GM23338 (cell line): ENCODE measurements around the gene STXBP5. TPM values are rescaled to one million over a fixed set of nuclear protein-coding genes. Genes with fewer than 3 reads are reported as not detected.

Experiments
- ATAC-seq: fragments of 200-7000 bp; cut with Tn5 transposase; 3 replicates; pipeline ENCODE4 v1.9.1; 2020
- DNase-seq: peaks from one replicate; pipeline ENCODE4 v3.0.0-alpha.2; 2015; ENCODE audit warnings: low spot score
- H2AFZ ChIP-seq: fragments of 200-600 bp; sonication (generic); 2 replicates; pipeline ENCODE4 v1.8.0; 2016; ENCODE audit warnings: antibody characterized with exemption, mild to moderate bottlenecking, moderate library complexity
- H3F3A ChIP-seq: fragments of 200-600 bp; sonication (generic); replicated peaks from 2 replicates; pipeline ENCODE4 v1.8.0; 2017; ENCODE audit warnings: antibody characterized with exemption, mixed run types, low read depth
- H3K27ac ChIP-seq: fragments of 200-600 bp; sonication (generic); 2 replicates; pipeline ENCODE4 v1.6.1; 2016; ENCODE audit warnings: low read depth
- H3K27me3 ChIP-seq: fragments of 200-600 bp; sonication (generic); 2 replicates; pipeline ENCODE4 v1.8.0; 2016; ENCODE audit warnings: mild to moderate bottlenecking, mixed run types, moderate library complexity; ENCODE audit not compliant: insufficient read depth
- H3K36me3 ChIP-seq: fragments of 200-600 bp; sonication (generic); 2 replicates; pipeline ENCODE4 v1.8.0; 2016; ENCODE audit warnings: mild to moderate bottlenecking; ENCODE audit not compliant: insufficient read depth
- H3K4me1 ChIP-seq: fragments of 200-600 bp; sonication (generic); 2 replicates; pipeline ENCODE4 v1.8.0; 2016; ENCODE audit warnings: mild to moderate bottlenecking, moderate library complexity; ENCODE audit not compliant: insufficient read depth
- H3K4me2 ChIP-seq: fragments of 200-600 bp; sonication (generic); 2 replicates; pipeline ENCODE4 v1.7.1; 2017; ENCODE audit warnings: mixed run types
- H3K4me3 ChIP-seq: fragments of 200-600 bp; sonication (generic); 2 replicates; pipeline ENCODE4 v1.6.1; 2016; ENCODE audit warnings: mixed run types
- H3K79me2 ChIP-seq: fragments of 200-600 bp; sonication (generic); replicated peaks from 2 replicates; pipeline ENCODE4 v1.8.0; 2017; ENCODE audit warnings: mild to moderate bottlenecking; ENCODE audit not compliant: insufficient read depth
- H3K9me2 ChIP-seq: fragments of 200-600 bp; sonication (generic); 2 replicates; pipeline ENCODE4 v1.8.0; 2017; ENCODE audit not compliant: insufficient read depth
- H4K20me1 ChIP-seq: fragments of 200-600 bp; sonication (generic); replicated peaks from 2 replicates; pipeline ENCODE4 v1.8.0; 2017; ENCODE audit warnings: mild to moderate bottlenecking; ENCODE audit not compliant: insufficient read depth
- H3K27ac Mint-ChIP-seq: 2 replicates; pipeline ENCODE4 v1.8.0; 2020; ENCODE audit warnings: inconsistent platforms, mild to moderate bottlenecking, moderate library complexity, mixed read lengths
- H3K27me3 Mint-ChIP-seq: 3 replicates; pipeline ENCODE4 v1.8.0; 2022; ENCODE audit warnings: low read depth, mild to moderate bottlenecking, moderate library complexity, mixed read lengths, inconsistent platforms; ENCODE audit not compliant: insufficient read depth, poor library complexity
- H3K36me3 Mint-ChIP-seq: 3 replicates; pipeline ENCODE4 v1.8.0; 2021; ENCODE audit warnings: low read depth, mild to moderate bottlenecking, inconsistent platforms, moderate library complexity, mixed read lengths
- H3K4me1 Mint-ChIP-seq: 3 replicates; pipeline ENCODE4 v1.8.0; 2020; ENCODE audit warnings: mild to moderate bottlenecking, inconsistent platforms, mixed read lengths
- H3K4me3 Mint-ChIP-seq: 3 replicates; pipeline ENCODE4 v1.8.0; 2021; ENCODE audit warnings: moderate library complexity, mild to moderate bottlenecking, inconsistent platforms, mixed read lengths
- H3K9me3 Mint-ChIP-seq: 3 replicates; pipeline ENCODE4 v1.8.0; 2020; ENCODE audit warnings: moderate library complexity, mild to moderate bottlenecking, inconsistent platforms, mixed read lengths
- CREB1 ChIP-seq: fragments of 250-450 bp; sonication (Bioruptor Pico); IDR thresholded peaks from 2 replicates; pipeline ENCODE4 v1.5.0; 2020; ENCODE audit warnings: low read depth, mild to moderate bottlenecking, moderate library complexity
- EZH2 ChIP-seq: fragments of 200-600 bp; sonication (generic); IDR thresholded peaks from one replicate; pipeline ENCODE4 v1.8.0; 2017; ENCODE audit warnings: antibody characterized with exemption, mild to moderate bottlenecking, low read depth; ENCODE audit not compliant: unreplicated experiment
- EZH2phosphoT487 ChIP-seq: fragments of 200-600 bp; sonication (generic); IDR thresholded peaks from one replicate; pipeline ENCODE4 v1.8.1; 2018; ENCODE audit warnings: antibody characterized with exemption; ENCODE audit not compliant: unreplicated experiment
- JUNB ChIP-seq: IDR thresholded peaks from one replicate; pipeline ENCODE4 v1.6.1; 2016; ENCODE audit warnings: antibody characterized with exemption; ENCODE audit not compliant: unreplicated experiment
- NANOG ChIP-seq: IDR thresholded peaks from 2 replicates; pipeline ENCODE4 v1.6.1; 2016; ENCODE audit warnings: antibody characterized with exemption, borderline replicate concordance
- POLR2AphosphoS5 ChIP-seq: IDR thresholded peaks from 2 replicates; pipeline ENCODE4 v1.6.1; 2016; ENCODE audit warnings: antibody characterized with exemption, low read depth
- REST ChIP-seq: IDR thresholded peaks from one replicate; pipeline ENCODE4 v1.6.1; 2018; ENCODE audit warnings: antibody characterized with exemption; ENCODE audit not compliant: unreplicated experiment
- STAT1 ChIP-seq: IDR thresholded peaks from one replicate; pipeline ENCODE4 v1.6.1; 2016; ENCODE audit warnings: antibody characterized with exemption; ENCODE audit not compliant: unreplicated experiment
- ZNF331 ChIP-seq: fragments of 250-450 bp; sonication (Bioruptor Pico); IDR thresholded peaks from 2 replicates; pipeline ENCODE4 v1.5.0; 2020; ENCODE audit warnings: low read depth, mild to moderate bottlenecking, moderate library complexity
- polyA plus RNA-seq: library from polyadenylated mRNA; unstranded; fragments of >200 nt; fragmentation: Nextera tagmentation; extraction: Ambion mirVana; gene quantifications from 2 replicates; pipeline ENCODE4 v1.2.1, GENCODE V29; 2016
- total RNA-seq: library from RNA; depleted of rRNA; stranded (reverse); fragments of >200 nt; shearing (Covaris generic); gene quantifications from 2 replicates; pipeline ENCODE4 v1.2.3, GENCODE V29; 2014
- TF ChIP-seq, protein P1 (sequence below): fragments of 250-450 bp; sonication (Bioruptor Pico); IDR thresholded peaks from 2 replicates; pipeline ENCODE4 v1.5.0; 2020; ENCODE audit warnings: mild to moderate bottlenecking, moderate library complexity
- TF ChIP-seq, protein P2 (sequence below): IDR thresholded peaks from 2 replicates; pipeline ENCODE4 v1.6.1; 2016; ENCODE audit warnings: antibody characterized with exemption
- TF ChIP-seq, protein P3 (sequence below), 2 experiments: fragments of 200-600 bp in 1 of 2; sonication (generic) in 1 of 2; conservative IDR thresholded peaks; 2 replicates each; pipeline versions ENCODE4 v1.5.1 to v1.6.1; 2016 to 2017; ENCODE audit warnings: antibody characterized with exemption in 2 of 2, low read depth in 2 of 2, mild to moderate bottlenecking in 2 of 2, moderate library complexity in 1 of 2

Gene STXBP5
- total and polyA plus RNA-seq, 2 experiments from 2014 or later: 3.9 to 17.8 TPM

- TF ChIP-seq, protein P1, sequence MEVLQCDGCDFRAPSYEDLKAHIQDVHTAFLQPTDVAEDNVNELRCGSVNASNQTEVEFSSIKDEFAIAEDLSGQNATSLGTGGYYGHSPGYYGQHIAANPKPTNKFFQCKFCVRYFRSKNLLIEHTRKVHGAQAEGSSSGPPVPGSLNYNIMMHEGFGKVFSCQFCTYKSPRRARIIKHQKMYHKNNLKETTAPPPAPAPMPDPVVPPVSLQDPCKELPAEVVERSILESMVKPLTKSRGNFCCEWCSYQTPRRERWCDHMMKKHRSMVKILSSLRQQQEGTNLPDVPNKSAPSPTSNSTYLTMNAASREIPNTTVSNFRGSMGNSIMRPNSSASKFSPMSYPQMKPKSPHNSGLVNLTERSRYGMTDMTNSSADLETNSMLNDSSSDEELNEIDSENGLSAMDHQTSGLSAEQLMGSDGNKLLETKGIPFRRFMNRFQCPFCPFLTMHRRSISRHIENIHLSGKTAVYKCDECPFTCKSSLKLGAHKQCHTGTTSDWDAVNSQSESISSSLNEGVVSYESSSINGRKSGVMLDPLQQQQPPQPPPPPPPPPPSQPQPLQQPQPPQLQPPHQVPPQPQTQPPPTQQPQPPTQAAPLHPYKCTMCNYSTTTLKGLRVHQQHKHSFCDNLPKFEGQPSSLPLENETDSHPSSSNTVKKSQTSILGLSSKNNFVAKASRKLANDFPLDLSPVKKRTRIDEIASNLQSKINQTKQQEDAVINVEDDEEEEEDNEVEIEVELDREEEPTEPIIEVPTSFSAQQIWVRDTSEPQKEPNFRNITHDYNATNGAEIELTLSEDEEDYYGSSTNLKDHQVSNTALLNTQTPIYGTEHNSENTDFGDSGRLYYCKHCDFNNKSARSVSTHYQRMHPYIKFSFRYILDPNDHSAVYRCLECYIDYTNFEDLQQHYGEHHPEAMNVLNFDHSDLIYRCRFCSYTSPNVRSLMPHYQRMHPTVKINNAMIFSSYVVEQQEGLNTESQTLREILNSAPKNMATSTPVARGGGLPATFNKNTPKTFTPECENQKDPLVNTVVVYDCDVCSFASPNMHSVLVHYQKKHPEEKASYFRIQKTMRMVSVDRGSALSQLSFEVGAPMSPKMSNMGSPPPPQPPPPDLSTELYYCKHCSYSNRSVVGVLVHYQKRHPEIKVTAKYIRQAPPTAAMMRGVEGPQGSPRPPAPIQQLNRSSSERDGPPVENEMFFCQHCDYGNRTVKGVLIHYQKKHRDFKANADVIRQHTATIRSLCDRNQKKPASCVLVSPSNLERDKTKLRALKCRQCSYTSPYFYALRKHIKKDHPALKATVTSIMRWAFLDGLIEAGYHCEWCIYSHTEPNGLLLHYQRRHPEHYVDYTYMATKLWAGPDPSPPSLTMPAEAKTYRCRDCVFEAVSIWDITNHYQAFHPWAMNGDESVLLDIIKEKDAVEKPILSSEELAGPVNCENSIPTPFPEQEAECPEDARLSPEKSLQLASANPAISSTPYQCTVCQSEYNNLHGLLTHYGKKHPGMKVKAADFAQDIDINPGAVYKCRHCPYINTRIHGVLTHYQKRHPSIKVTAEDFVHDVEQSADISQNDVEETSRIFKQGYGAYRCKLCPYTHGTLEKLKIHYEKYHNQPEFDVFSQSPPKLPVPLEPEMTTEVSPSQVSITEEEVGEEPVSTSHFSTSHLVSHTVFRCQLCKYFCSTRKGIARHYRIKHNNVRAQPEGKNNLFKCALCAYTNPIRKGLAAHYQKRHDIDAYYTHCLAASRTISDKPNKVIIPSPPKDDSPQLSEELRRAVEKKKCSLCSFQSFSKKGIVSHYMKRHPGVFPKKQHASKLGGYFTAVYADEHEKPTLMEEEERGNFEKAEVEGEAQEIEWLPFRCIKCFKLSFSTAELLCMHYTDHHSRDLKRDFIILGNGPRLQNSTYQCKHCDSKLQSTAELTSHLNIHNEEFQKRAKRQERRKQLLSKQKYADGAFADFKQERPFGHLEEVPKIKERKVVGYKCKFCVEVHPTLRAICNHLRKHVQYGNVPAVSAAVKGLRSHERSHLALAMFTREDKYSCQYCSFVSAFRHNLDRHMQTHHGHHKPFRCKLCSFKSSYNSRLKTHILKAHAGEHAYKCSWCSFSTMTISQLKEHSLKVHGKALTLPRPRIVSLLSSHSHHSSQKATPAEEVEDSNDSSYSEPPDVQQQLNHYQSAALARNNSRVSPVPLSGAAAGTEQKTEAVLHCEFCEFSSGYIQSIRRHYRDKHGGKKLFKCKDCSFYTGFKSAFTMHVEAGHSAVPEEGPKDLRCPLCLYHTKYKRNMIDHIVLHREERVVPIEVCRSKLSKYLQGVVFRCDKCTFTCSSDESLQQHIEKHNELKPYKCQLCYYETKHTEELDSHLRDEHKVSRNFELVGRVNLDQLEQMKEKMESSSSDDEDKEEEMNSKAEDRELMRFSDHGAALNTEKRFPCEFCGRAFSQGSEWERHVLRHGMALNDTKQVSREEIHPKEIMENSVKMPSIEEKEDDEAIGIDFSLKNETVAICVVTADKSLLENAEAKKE (CRISPR knock-in tag): no peak
- TF ChIP-seq STAT1 (no peak), ZNF331 (CRISPR knock-in tag) (no peak), POLR2AphosphoS5 (no peak), EZH2phosphoT487 (no peak), EZH2 (no peak)
- TF ChIP-seq, protein P2, sequence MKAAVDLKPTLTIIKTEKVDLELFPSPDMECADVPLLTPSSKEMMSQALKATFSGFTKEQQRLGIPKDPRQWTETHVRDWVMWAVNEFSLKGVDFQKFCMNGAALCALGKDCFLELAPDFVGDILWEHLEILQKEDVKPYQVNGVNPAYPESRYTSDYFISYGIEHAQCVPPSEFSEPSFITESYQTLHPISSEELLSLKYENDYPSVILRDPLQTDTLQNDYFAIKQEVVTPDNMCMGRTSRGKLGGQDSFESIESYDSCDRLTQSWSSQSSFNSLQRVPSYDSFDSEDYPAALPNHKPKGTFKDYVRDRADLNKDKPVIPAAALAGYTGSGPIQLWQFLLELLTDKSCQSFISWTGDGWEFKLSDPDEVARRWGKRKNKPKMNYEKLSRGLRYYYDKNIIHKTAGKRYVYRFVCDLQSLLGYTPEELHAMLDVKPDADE: no peak
These were observed 8.4 kb downstream of the STXBP5 start (continued) for GRCh38 chr6:147212622-147213021.

- no peaks in the 10 kb centered on the region for H3K4me1 ChIP-seq
- Mint-ChIP-seq H3K36me3 (no peaks in the 10 kb centered on the region), H3K27ac (no peak overlapping the region), H3K9me3 (no peaks in the 10 kb centered on the region), H3K4me1 (no peaks in the 10 kb centered on the region), H3K4me3 (no peak overlapping the region), H3K27me3 (no peaks in the 10 kb centered on the region)
- H2AFZ ChIP-seq: no peak overlapping the region
- H3K4me3 ChIP-seq: no peak overlapping the region
- H3F3A ChIP-seq: no peaks in the 10 kb centered on the region
- peaks cover 18% of the 10 kb centered on the region for H3K79me2 ChIP-seq
- H3K36me3 ChIP-seq: no peaks in the 10 kb centered on the region
- no peak overlapping the region for H3K4me2 ChIP-seq
- no peaks in the 10 kb centered on the region for H3K27me3 ChIP-seq
- no peaks in the 10 kb centered on the region for H4K20me1 ChIP-seq
- ATAC-seq: no peak
- H3K9me2 ChIP-seq: no peaks in the 10 kb centered on the region
- DNase-seq: no peak
- H3K27ac ChIP-seq: no peak overlapping the region
- TF ChIP-seq, protein P2: no peak
- TF ChIP-seq JUNB (no peak), POLR2AphosphoS5 (no peak), NANOG (no peak), CREB1 (CRISPR knock-in tag) (no peak), REST (no peak), EZH2 (no peak)
- TF ChIP-seq, protein P3, sequence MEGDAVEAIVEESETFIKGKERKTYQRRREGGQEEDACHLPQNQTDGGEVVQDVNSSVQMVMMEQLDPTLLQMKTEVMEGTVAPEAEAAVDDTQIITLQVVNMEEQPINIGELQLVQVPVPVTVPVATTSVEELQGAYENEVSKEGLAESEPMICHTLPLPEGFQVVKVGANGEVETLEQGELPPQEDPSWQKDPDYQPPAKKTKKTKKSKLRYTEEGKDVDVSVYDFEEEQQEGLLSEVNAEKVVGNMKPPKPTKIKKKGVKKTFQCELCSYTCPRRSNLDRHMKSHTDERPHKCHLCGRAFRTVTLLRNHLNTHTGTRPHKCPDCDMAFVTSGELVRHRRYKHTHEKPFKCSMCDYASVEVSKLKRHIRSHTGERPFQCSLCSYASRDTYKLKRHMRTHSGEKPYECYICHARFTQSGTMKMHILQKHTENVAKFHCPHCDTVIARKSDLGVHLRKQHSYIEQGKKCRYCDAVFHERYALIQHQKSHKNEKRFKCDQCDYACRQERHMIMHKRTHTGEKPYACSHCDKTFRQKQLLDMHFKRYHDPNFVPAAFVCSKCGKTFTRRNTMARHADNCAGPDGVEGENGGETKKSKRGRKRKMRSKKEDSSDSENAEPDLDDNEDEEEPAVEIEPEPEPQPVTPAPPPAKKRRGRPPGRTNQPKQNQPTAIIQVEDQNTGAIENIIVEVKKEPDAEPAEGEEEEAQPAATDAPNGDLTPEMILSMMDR (conservative IDR thresholded peaks at IDR 0.05; ENCODE audit: low read depth in 2 of 2): no peak
These were observed 9.6 kb downstream of the STXBP5 start for GRCh38 chr6:147213772-147214171.
